HepG2 (cell line): ENCODE results near the gene HIPK4. TPM values are rescaled to one million over a fixed set of nuclear protein-coding genes. Genes with fewer than 3 reads are reported as not detected.

Source experiments
- CEBPG ChIP-seq: IDR thresholded peaks from 2 replicates; pipeline ENCODE4 v1.6.1; 2016
- FOXC1 ChIP-seq: sonication (generic); formaldehyde crosslinking; IDR thresholded peaks from 2 replicates; pipeline ENCODE4 v1.8.0; 2022; ENCODE audit warnings: mild to moderate bottlenecking, missing genetic modification reagents, borderline replicate concordance
- HCFC1 ChIP-seq: fragments of 150-350 bp; IDR thresholded peaks from 2 replicates; pipeline ENCODE4 v1.6.1; 2014; ENCODE audit warnings: low read depth, low read length
- HMGA1 ChIP-seq: sonication (generic); formaldehyde crosslinking; conservative IDR thresholded peaks from 2 replicates; pipeline ENCODE4 v1.4.0; 2020; ENCODE audit warnings: missing genetic modification reagents
- MIER2 ChIP-seq: IDR thresholded peaks from 2 replicates; pipeline ENCODE4 v1.6.1; 2016; ENCODE audit warnings: missing biosample characterization, missing genetic modification reagents
- NFKB2 ChIP-seq: sonication (generic); formaldehyde crosslinking; IDR thresholded peaks from 2 replicates; pipeline ENCODE4 v1.4.0; 2020; ENCODE audit warnings: missing genetic modification reagents, borderline replicate concordance
- PAXIP1 ChIP-seq: sonication (generic); formaldehyde crosslinking; conservative IDR thresholded peaks from 2 replicates; pipeline ENCODE4 v1.4.0; 2020; ENCODE audit warnings: mild to moderate bottlenecking, missing genetic modification reagents, moderate library complexity
- SALL1 ChIP-seq: sonication (generic); formaldehyde crosslinking; IDR thresholded peaks from 2 replicates; pipeline ENCODE4 v1.8.0; 2022; ENCODE audit warnings: mild to moderate bottlenecking, missing genetic modification reagents
- SAP130 ChIP-seq: IDR thresholded peaks from 2 replicates; pipeline ENCODE4 v1.6.1; 2016; ENCODE audit warnings: low read depth
- ZHX2 ChIP-seq, 2 experiments: sonication (generic) in 1 of 2; formaldehyde crosslinking in 1 of 2; IDR thresholded peaks; 2 replicates each; pipeline versions ENCODE4 v1.6.1 to v1.9.0; 2014 to 2022; ENCODE audit warnings: antibody characterized with exemption in 1 of 2, borderline replicate concordance in 1 of 2, inconsistent platforms in 1 of 2, low read depth in 1 of 2, missing genetic modification reagents in 1 of 2
- ZNF281 ChIP-seq: sonication (generic); formaldehyde crosslinking; IDR thresholded peaks from 2 replicates; pipeline ENCODE4 v1.4.0; 2020; ENCODE audit warnings: missing genetic modification reagents, borderline replicate concordance
- ZNF337 ChIP-seq: sonication (generic); formaldehyde crosslinking; IDR thresholded peaks from 2 replicates; pipeline ENCODE4 v1.5.1; 2020; ENCODE audit warnings: missing genetic modification reagents, low read depth, mild to moderate bottlenecking, borderline replicate concordance
- ZNF550 ChIP-seq: sonication (generic); formaldehyde crosslinking; IDR thresholded peaks from 2 replicates; pipeline ENCODE4 v1.4.0; 2020; ENCODE audit warnings: mild to moderate bottlenecking, missing genetic modification reagents, borderline replicate concordance
- polyA plus RNA-seq, 8 experiments: library from polyadenylated mRNA; depleted of rRNA in 3 of 8; stranded (reverse) in 7 of 8; unstranded in 1 of 8; fragments of >200 nt; fragmentation: Illumina TruSeq in 4 of 8; extraction: Trizol in 4 of 8; gene quantifications; 2 replicates each; pipeline versions ENCODE4 v1.2.1 to v1.2.3, GENCODE V29; 2011 to 2016; ENCODE audit warnings: low read depth in 4 of 8, missing spikeins in 1 of 8, mixed read lengths in 1 of 8; ENCODE audit not compliant: insufficient read depth in 1 of 8
- total RNA-seq, 5 experiments: library from RNA; depleted of rRNA; stranded (reverse); fragments of >200 nt; fragmentation: Illumina TruSeq; extraction: Trizol; gene quantifications; 2 replicates each; pipeline ENCODE4 v1.2.3, GENCODE V29; 2016; ENCODE audit warnings: low read depth in 1 of 5
- TF ChIP-seq, protein P1 (sequence below): IDR thresholded peaks from 2 replicates; pipeline ENCODE4 v1.6.1; 2016; ENCODE audit warnings: mild to moderate bottlenecking

HIPK4 gene
- total and polyA plus RNA-seq, 2 of the 13 experiments (the other 11 are each of a cell fraction or from before 2014, with no cell fraction given): 0.03 TPM; not detected in 1

GRCh38 chr19:40433391-40434216, 43.6 kb upstream of the HIPK4 start (continued):
- TF ChIP-seq SAP130 (CRISPR knock-in tag): peak; percentile 43; the same call in 1 of the 2 replicates
- peak; percentile 17 for TF ChIP-seq SALL1 (CRISPR knock-in tag)
- TF ChIP-seq HCFC1: no peak
- no peak for TF ChIP-seq HMGA1 (CRISPR knock-in tag)
- TF ChIP-seq NFKB2 (CRISPR knock-in tag): no peak
- TF ChIP-seq ZNF550 (CRISPR knock-in tag): no peak
- peak; percentile 91 for TF ChIP-seq ZNF281 (CRISPR knock-in tag)
- TF ChIP-seq, protein P1, sequence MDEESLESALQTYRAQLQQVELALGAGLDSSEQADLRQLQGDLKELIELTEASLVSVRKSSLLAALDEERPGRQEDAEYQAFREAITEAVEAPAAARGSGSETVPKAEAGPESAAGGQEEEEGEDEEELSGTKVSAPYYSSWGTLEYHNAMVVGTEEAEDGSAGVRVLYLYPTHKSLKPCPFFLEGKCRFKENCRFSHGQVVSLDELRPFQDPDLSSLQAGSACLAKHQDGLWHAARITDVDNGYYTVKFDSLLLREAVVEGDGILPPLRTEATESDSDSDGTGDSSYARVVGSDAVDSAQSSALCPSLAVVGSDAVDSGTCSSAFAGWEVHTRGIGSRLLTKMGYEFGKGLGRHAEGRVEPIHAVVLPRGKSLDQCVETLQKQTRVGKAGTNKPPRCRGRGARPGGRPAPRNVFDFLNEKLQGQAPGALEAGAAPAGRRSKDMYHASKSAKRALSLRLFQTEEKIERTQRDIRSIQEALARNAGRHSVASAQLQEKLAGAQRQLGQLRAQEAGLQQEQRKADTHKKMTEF (CRISPR knock-in tag): no peak; the same call in 1 of the 2 replicates
- TF ChIP-seq MIER2 (CRISPR knock-in tag): no peak
- no peak for TF ChIP-seq FOXC1 (CRISPR knock-in tag)
- no peak for TF ChIP-seq ZNF337
- no peak for TF ChIP-seq ZHX2 (IDR thresholded peaks at IDR 0.05; ENCODE audit: low read depth)
- no peak for TF ChIP-seq ZHX2 (CRISPR knock-in tag; IDR thresholded peaks at IDR 0.05; ENCODE audit: borderline replicate concordance)
- no peak for TF ChIP-seq CEBPG (CRISPR knock-in tag)
- peak; percentile 28 for TF ChIP-seq PAXIP1 (CRISPR knock-in tag)
